HG03469 (cell line): Measurements from ENCODE around the gene MMS19.

Experiments used
- ATAC-seq: cut with Tn5 transposase; IDR thresholded peaks from one replicate; pipeline ENCODE4 v1.9.1; 2021; ENCODE audit warnings: mild to moderate bottlenecking, moderate library complexity, moderate number of reproducible peaks; ENCODE audit not compliant: unreplicated experiment

MMS19 gene

GRCh38 chr10:97525683-97526110 is 27.5 kb upstream of the MMS19 start:
- no peak for ATAC-seq

DNA sequence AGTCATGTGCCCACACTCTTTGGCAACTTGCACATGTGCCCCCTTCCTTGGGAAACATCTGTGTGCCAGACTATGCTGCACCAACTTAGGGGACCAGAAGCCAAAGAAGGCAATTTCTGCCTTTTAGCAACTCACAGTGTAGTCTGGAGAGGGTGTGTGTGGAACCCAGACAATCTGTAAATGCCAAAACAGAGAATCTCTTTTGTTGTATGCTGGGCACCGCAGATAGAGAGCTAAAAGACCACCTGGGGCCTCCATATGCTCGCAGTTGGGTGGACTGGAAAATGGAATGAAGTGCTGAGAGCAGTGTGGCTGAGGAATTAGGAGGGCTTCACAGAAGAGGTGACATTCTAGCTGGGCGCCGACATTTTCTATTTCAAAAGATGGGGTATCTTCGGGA is 26.9 kb upstream of the MMS19 start:
- ATAC-seq = no peak

DNA sequence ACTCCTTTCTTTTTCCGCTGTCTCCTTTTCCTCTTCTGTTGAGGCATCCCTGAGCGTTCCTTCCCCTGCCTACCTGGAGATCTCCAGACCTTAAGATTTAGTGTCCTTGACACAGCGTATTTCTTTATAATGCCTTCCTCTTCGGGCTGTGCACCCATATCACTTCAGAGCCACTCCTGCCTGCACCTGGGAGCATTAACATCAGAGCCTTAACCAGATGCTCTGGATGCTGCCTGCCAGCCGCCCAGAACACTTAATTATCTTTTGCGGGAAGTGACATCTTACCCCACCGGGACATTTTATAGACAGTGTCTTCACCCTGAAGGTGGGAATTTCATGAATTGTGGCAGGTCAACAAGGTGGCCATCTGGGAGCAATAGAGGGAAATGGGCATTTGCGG is 24.7 kb upstream of the MMS19 start:
- ATAC-seq = no peak

DNA sequence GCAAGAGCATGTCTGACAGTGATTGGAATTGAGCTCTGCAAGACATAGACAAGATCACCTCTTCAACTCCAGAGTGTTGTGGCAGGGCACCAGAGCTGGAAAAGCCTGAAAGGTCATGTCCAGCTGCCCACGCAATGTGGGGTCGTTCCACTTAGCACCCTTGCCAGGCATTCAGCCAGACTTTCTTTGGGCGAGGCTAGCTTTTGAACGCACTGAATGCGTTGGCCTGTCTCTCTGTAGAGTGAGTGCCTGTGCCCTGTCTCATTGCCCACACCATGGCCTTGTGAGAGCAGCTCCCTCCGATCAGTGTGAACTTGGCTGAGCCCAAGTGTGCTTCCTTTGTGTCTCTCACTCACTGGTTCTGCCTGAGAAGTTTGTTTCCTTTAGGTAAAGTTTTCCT is 23.8 kb upstream of the MMS19 start:
- no peak for ATAC-seq

- no peak for ATAC-seq
Observed at GRCh38 chr10:97520978-97521761, 22.9 kb upstream of the MMS19 start.

- no peak for ATAC-seq
Observed at GRCh38 chr10:97520520-97520919, 22.3 kb upstream of the MMS19 start.

DNA sequence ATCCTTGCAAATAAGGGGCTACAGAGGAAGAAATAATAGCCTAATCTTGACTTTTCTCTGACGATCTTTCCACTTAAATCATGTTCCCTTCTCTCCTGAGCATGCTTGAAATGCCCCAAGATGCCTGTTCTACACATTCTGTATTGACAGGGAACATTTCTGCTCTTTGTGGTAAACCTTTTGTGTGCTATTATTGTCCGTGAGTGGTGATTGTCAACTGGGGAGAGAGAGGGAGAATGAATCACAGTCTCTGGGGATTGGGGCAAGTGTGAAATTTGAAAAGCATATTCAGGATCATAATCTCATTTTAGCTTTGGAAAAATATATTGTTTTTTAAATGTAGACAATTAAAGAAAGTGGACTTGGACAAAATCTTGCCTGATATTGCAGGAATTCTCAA is 21.1 kb upstream of the MMS19 start:
- ATAC-seq = no peak

GRCh38 chr10:97518301-97519043 is 20.2 kb upstream of the MMS19 start:
- ATAC-seq = no peak

- ATAC-seq = no peak
Observed at GRCh38 chr10:97517778-97518300, 19.6 kb upstream of the MMS19 start.

GRCh38 chr10:97517096-97517750 is 19.0 kb upstream of the MMS19 start:
- no peak for ATAC-seq

DNA sequence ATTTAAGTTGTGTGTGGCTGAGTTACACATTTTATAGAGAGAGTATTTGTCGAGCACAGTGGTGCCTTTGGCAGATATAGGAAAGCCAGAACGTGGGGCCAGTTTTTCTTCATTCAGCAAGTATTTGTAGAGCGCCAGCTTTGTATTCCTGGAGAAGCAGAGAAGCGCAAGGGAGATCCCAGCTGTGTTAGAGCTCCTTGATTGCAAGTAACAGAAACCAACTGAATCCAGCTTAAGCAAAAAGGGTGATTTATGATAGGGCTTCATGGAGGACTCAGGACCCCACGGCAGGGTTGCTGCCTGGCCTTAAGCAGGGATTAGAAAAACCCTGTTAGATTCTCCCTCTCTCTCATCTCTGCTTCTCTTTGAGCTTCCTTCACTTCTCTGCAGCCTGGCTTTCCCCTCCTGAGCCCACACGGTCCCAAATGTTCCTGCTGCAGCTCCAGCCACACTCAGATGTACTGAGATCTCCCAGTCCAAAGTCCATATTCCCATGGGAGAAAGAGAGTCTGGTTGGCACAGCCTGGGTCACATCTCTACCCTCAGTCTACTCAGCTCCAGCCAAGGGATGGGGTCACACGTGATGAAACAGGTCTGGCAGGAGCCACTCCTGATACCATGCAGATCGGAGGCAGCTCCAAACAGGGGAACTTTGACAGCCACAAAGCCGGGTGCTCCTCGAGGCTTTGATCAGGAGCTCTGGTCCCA is 17.2 kb upstream of the MMS19 start:
- ATAC-seq = no peak

- ATAC-seq = no peak
Observed at GRCh38 chr10:97514344-97514743, 16.1 kb upstream of the MMS19 start.

DNA sequence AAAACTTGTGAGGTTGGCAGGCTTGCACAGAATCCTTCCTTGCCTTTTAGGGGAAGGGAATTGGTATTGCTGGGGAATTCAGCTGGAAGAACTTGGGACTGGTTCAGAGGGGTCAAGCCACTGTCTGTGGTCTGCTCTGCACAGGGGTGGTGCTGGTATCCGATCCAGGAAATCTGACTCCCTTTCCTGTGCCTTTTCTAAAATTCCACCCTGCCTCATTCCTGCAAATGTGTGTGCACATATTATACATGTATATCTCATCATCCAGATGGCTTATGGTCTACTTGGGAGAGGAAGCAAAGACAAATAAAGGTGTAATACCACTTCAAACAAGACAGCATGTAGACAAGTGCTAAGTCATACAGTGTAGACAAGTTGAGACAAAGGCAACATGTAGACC is 14.8 kb upstream of the MMS19 start:
- no peak for ATAC-seq

DNA sequence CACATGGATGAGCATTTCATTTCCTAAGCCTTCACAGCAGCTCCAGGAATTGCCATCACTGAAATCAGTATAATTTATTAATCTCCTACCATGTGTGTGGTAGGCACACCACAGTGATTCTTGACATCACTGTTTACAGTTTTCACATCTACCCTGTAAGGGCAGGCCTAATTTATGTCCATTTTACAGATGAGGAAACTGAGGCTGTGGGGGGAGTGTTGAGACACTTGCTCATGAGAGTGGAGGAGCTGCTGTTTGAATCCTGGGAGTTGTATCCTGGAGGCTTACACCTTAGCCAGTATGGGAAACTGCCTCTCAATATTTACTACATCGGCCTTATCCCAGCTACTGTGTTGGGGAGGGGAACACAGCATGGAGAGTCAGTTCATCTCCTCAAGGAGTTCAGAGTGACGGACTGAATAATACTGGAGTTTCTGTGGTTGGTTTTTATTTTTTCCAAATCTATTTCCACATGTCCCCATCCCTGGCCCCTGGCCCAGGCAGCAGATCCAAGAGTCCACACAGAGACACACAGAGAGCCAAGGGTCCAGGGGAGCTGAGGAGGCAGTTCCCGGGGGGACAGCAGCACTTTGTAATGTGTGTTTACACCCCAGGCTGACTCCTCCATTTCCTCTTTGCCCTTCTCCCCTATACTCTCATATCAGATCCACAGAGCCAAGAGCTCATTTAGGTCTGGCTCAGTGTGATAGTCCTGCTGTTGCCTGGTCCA is 13.7 kb upstream of the MMS19 start:
- ATAC-seq = no peak

GRCh38 chr10:97510686-97511085 is 12.5 kb upstream of the MMS19 start:
- no peak for ATAC-seq

DNA sequence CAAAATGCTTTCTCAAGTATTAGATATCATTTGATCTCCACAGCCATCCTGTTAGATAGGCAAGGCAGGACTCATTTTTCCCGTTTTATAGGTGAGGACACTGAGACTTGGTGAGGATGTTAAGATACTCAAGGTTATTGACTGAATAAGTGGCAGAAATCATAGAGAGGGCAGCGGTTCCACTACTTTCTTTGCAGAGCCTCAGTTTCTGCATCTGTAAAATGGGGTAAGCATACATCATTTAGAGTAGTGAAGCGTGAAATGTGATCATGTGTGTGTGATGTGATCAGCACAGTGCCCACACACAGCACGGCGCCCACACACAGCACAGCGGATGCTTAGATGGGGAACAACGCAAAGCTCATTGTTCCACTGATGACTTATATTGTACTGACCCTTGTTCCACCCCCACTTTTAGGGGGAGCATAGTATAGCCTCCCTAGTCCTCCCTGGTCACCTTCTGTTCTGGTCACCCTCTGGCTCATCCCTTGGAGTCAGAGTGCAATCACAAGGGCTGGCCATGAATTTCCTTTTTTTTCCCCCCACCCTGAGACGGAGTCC is 11.0 kb upstream of the MMS19 start:
- no peak for ATAC-seq

DNA sequence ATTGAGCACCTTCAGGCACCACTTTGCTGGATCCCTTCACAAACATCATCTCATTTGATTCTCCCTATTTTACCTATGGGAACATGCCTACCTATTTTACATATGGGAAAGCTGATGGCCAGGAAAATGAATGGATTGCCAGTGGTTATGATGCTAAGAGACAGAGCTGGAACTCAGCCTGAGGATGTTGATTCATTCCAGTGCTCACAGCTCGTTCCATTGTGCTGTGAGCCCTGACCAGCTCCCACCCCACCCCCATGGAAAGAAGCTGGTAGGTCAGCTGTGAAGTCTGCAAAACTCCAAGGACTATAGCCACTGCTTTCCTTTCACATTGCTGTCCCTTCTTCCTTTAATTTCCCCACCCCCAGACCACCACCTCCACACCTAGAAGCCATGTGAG is 10.1 kb upstream of the MMS19 start:
- no peak for ATAC-seq

DNA sequence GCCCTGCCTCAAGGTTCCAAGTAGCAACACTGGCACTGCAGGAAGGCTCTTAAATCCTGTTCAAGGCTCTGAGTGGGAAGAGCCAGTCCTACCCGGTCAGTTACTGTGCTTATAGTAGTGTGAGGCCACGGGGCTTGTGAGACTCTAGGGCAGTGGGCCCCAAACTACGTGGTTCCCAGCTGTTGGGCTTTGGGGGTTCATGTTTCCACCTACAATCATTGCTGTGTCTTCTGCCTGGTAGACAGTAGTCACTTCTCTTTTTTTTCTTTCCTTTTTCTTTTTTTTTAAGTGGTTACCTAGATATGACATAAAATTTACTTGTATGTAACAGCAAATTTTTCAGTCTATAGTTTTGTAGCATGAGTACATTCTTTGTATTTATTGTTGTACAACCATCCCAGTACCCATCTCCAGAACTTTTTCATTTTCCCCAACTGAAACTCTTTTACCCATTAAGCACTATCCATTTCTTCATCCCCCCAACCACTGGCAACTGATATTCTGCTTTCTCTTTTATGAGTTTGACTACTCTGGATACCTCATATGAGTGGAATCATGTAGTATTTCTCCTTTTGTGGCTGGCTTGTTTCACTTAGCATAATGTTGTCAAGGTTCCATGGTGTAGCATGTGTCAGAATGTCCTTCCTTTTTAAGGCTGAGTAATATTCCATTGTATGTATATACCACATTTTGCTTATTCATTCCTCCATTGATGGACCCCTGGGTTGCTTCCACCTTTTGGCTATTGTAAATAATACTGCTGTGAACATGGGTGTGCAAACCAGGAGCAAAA is 8.2 kb upstream of the MMS19 start:
- ATAC-seq = no peak

- ATAC-seq = no peak
Observed at GRCh38 chr10:97505152-97505551, 6.9 kb upstream of the MMS19 start.
